Measurements from ENCODE around the gene POT1. TPM values are rescaled to one million over a fixed set of nuclear protein-coding genes. Genes with fewer than 3 reads are reported as not detected.

The POT1 gene
- total and polyA plus RNA-seq, 2 of the 8 experiments (the other 6 are each of a cell fraction or from before 2014, with no cell fraction given): 13.1 to 22.8 TPM

DNA sequence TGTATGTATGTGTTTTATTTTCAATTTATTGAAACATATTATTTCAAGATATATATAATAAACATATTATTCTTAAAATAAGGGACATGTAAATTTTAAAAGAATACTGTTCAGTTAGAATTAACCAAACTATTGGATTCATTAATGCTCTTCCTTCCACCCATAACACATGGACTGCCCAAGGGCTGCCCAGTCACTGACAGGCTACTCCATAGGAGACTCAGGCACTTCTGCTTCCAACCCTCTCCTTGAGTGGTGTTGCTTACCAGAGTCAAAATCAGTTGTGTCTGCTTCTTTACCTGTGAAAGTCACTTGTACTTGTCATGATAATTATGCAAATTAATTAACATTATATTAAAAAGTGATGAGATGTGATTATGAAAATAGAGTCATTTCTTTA lies 154.2 kb downstream of the POT1 start:
- H3K36me3 ChIP-seq (ENCODE audit: control insufficient read depth in 2 of 4, insufficient read depth in 4 of 4, low read length in 3 of 4): no peaks in the 10 kb centered on the region
- no peak overlapping the region for H4K91ac ChIP-seq (replicated peaks; ENCODE audit: insufficient read length, low read length)
- POLR2A ChIA-PET (ENCODE audit: partially characterized antibody): no interaction called here
- no peak overlapping the region for H4K5ac ChIP-seq (ENCODE audit: insufficient read length, low read depth, low read length)
- no peak overlapping the region for H2BK120ac ChIP-seq (replicated peaks; ENCODE audit: low read depth, low read length)
- H3K4me3 ChIP-seq (ENCODE audit: extremely low read depth in 1 of 4, insufficient read depth in 2 of 4, low read depth in 3 of 4, low read length in 4 of 4): no peak overlapping the region
- H2AK5ac ChIP-seq (ENCODE audit: low read depth, low read length): no peak overlapping the region
- H3K79me2 ChIP-seq (ENCODE audit: control insufficient read depth in 1 of 2, insufficient read depth in 2 of 2, low read length in 2 of 2): no peaks in the 10 kb centered on the region
- no peak overlapping the region for H2BK20ac ChIP-seq (ENCODE audit: low read length)
- H3K9me3 ChIP-seq (ENCODE audit: insufficient read depth in 2 of 2, low read depth in 1 of 2, low read length in 1 of 2): no peaks in the 10 kb centered on the region
- H2AFZ ChIP-seq (ENCODE audit: low read length): no peak overlapping the region
- no peak overlapping the region for H2BK12ac ChIP-seq (ENCODE audit: low read depth, low read length)
- DNase-seq (ENCODE audit: low read depth in 1 of 2, low spot score in 2 of 2): no peak
- no peak overlapping the region for H3K14ac ChIP-seq (ENCODE audit: insufficient read length)
- no peaks in the 10 kb centered on the region for H3K23me2 ChIP-seq (ENCODE audit: low read depth, low read length)
- no peak for FAIRE-seq
- no peak overlapping the region for H3K18ac ChIP-seq (ENCODE audit: extremely low read depth, low read length)
- no peaks in the 10 kb centered on the region for H3K4me1 ChIP-seq (replicated peaks in 1 of 4; ENCODE audit: control insufficient read depth in 3 of 4, insufficient read depth in 4 of 4, low read length in 3 of 4)
- no peak overlapping the region for H3K4ac ChIP-seq (replicated peaks; ENCODE audit: insufficient read length, low read depth, low read length)
- H3K56ac ChIP-seq (replicated peaks; ENCODE audit: insufficient read length, low read depth, low read length): no peak overlapping the region
- no peak overlapping the region for H2BK15ac ChIP-seq (ENCODE audit: low read length)
- no peak overlapping the region for H4K8ac ChIP-seq (ENCODE audit: extremely low read depth, insufficient read depth, low read length)
- H3K9ac ChIP-seq (replicated peaks in 1 of 4; ENCODE audit: extremely low read depth in 1 of 4, low read depth in 3 of 4, low read length in 3 of 4): no peak overlapping the region
- H2BK5ac ChIP-seq (ENCODE audit: low read depth, low read length): no peak overlapping the region
- no peaks in the 10 kb centered on the region for H3K27me3 ChIP-seq (replicated peaks in 1 of 4; ENCODE audit: control insufficient read depth in 3 of 4, extremely low read depth in 1 of 4, insufficient read depth in 3 of 4, low read length in 3 of 4)
- no peaks in the 10 kb centered on the region for H4K20me1 ChIP-seq (replicated peaks in 1 of 2; ENCODE audit: control insufficient read depth in 1 of 2, insufficient read depth in 2 of 2, low read length in 2 of 2)
- CTCF ChIA-PET (ENCODE audit: partially characterized antibody): interaction anchor here (1.4 kb wide), 1 partner anchor 499 kb away, joined by 5 read pairs; no protein-coding TSS in a partner anchor
- H3K27ac ChIP-seq (ENCODE audit: low read depth, low read length): no peak overlapping the region
- no peak overlapping the region for H3K23ac ChIP-seq (ENCODE audit: insufficient read length)
- H3K79me1 ChIP-seq (ENCODE audit: low read depth, low read length): no peaks in the 10 kb centered on the region
- no peak overlapping the region for H3K4me2 ChIP-seq (ENCODE audit: insufficient read depth in 1 of 2, low read depth in 2 of 2, low read length in 2 of 2)
- no peak for TF ChIP-seq SIRT6 (IDR thresholded peaks at IDR 0.05; ENCODE audit: low read length)
- no peak for TF ChIP-seq SP4 (IDR thresholded peaks at IDR 0.05; ENCODE audit: low read length)
- no peak for TF ChIP-seq TEAD4 (IDR thresholded peaks at IDR 0.05; ENCODE audit: low read depth, low read length)
